ENCODE data around the gene CCPG1. TPM values are rescaled to one million over a fixed set of nuclear protein-coding genes. Genes with fewer than 3 reads are reported as not detected.
A peak's percentile ranks its signal among the peaks of the same experiment; 100 is the strongest.

Gene CCPG1
- total and polyA plus RNA-seq, 10 of the 15 experiments (the other 5 are each of a cell fraction or from before 2014, with no cell fraction given), result 5.1 to 15.8 (median 10.0) TPM

DNA sequence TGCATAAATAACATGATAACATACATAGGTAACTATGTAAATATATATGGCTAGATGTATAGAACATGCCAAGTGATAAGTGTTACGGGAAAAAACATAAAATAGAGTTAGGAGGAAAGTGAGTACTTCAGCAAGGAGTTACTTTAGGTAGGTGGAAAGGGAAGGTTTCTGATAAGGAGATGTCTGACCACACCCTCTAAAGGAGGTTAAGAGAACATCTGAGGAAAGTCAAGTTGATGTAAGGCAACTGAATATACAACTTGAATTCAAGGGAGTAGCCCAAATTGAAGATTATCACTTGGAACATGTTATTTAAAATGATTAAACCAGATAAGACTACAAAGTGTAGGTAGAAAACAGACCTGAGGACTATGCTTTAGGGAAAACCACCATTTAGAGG lies 13.9 kb upstream of the CCPG1 start:
- DNase-seq (ENCODE audit: low read depth, low spot score), result no peak
- H3K4me2 ChIP-seq (ENCODE audit: control insufficient read depth, insufficient read depth), result no peak overlapping the region
- H3K79me2 ChIP-seq (ENCODE audit: control insufficient read depth, insufficient read depth, low read length), result no peaks in the 10 kb centered on the region
- no peak overlapping the region for H3K4me3 ChIP-seq
- SMC1A ChIA-PET (ENCODE audit: uncharacterized antibody, unreplicated experiment), result interaction anchor here (1.0 kb wide), 1 partner anchor 17 kb away, joined by 3 read pairs; no protein-coding TSS in a partner anchor
- H3K36me3 ChIP-seq (ENCODE audit: control insufficient read depth in 2 of 2, insufficient read depth in 2 of 2, low read length in 1 of 2), result no peaks in the 10 kb centered on the region
- no peak overlapping the region for H3K9ac ChIP-seq (ENCODE audit: control insufficient read depth, insufficient read depth, low read length)
- BruUV-seq (replicated peaks), result no TSS peak
- no peak overlapping the region for H2AFZ ChIP-seq (ENCODE audit: control insufficient read depth, low read depth, low read length)
- no peaks in the 10 kb centered on the region for H3K9me3 ChIP-seq (replicated peaks; ENCODE audit: control insufficient read depth, insufficient read depth, low read length)
- H3K27me3 ChIP-seq (replicated peaks in 1 of 2; ENCODE audit: control insufficient read depth in 2 of 2, insufficient read depth in 2 of 2, low read length in 1 of 2), result no peaks in the 10 kb centered on the region
- in situ Hi-C loops (cut with MboI), result no loop called here
- CTCF ChIA-PET, result interaction anchor here (1.1 to 4.3 kb wide), 2 partner anchors 18 to 26 kb away, joined by 3 to 14 read pairs; no protein-coding TSS in a partner anchor
- RAD21 ChIA-PET (ENCODE audit: unreplicated experiment), result no interaction called here
- intact Hi-C loops (cut with micrococcal nuclease; ENCODE audit: unreplicated experiment), result no loop called here
- no peak for ATAC-seq
- FAIRE-seq, result peak; percentile 54
- H3K4me1 ChIP-seq (ENCODE audit: control insufficient read depth, insufficient read depth, low read length), result no peaks in the 10 kb centered on the region
- WGBS (ENCODE audit: insufficient coverage, insufficient replicate concordance, low lambda C conversion rate, missing lambda C conversion rate), result 0% methylated on average over 1 of the region's 1 CpG
- no peak for TF ChIP-seq ATF3 (IDR thresholded peaks at IDR 0.05; ENCODE audit: borderline replicate concordance, extremely low read depth, low read depth, low read length)
- TF ChIP-seq IRF4 (IDR thresholded peaks at IDR 0.05; ENCODE audit: low read depth, low read length), result no peak
- TF ChIP-seq RELA (IDR thresholded peaks at IDR 0.05; ENCODE audit: borderline replicate concordance, partially characterized antibody), result no peak
- TF ChIP-seq, protein P1, sequence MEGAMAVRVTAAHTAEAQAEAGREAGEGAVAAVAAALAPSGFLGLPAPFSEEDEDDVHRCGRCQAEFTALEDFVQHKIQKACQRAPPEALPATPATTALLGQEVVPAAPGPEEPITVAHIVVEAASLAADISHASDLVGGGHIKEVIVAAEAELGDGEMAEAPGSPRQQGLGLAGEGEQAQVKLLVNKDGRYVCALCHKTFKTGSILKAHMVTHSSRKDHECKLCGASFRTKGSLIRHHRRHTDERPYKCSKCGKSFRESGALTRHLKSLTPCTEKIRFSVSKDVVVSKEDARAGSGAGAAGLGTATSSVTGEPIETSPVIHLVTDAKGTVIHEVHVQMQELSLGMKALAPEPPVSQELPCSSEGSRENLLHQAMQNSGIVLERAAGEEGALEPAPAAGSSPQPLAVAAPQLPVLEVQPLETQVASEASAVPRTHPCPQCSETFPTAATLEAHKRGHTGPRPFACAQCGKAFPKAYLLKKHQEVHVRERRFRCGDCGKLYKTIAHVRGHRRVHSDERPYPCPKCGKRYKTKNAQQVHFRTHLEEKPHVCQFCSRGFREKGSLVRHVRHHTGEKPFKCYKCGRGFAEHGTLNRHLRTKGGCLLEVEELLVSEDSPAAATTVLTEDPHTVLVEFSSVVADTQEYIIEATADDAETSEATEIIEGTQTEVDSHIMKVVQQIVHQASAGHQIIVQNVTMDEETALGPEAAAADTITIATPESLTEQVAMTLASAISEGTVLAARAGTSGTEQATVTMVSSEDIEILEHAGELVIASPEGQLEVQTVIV (IDR thresholded peaks at IDR 0.05; ENCODE audit: borderline replicate concordance, partially characterized antibody), result no peak
- TF ChIP-seq YY1 (IDR thresholded peaks at IDR 0.05; ENCODE audit: low read depth, low read length), result no peak
- no peak for TF ChIP-seq E2F4 (IDR thresholded peaks at IDR 0.05; ENCODE audit: low read depth, low read length)
- no peak for TF ChIP-seq IKZF2 (IDR thresholded peaks at IDR 0.05)
- no peak for TF ChIP-seq SKIL (IDR thresholded peaks at IDR 0.05; ENCODE audit: low read depth, poor library complexity, severe bottlenecking)
- no peak for TF ChIP-seq HSF1 (IDR thresholded peaks at IDR 0.05; ENCODE audit: low read depth, low read length)
- no peak for TF ChIP-seq RB1 (IDR thresholded peaks at IDR 0.05; ENCODE audit: borderline replicate concordance)
- TF ChIP-seq TCF3 (IDR thresholded peaks at IDR 0.05; ENCODE audit: borderline replicate concordance, insufficient read depth, low read depth, low read length), result no peak
- TF ChIP-seq SPI1 (IDR thresholded peaks at IDR 0.05; ENCODE audit: borderline replicate concordance, insufficient read depth, low read depth, low read length), result no peak
- TF ChIP-seq LARP7 (IDR thresholded peaks at IDR 0.05), result no peak
- H3K27ac ChIP-seq (ENCODE audit: control insufficient read depth, insufficient read depth), result no peak overlapping the region
- POLR2A ChIA-PET, result interaction anchor here (0.6 kb wide), 1 partner anchor 101 kb away, joined by 3 read pairs; no protein-coding TSS in a partner anchor
- H4K20me1 ChIP-seq (ENCODE audit: control insufficient read depth, insufficient read depth), result no peaks in the 10 kb centered on the region

Measured in GM12878 (cell line).